GM12864 (cell line): ENCODE measurements around the gene PDK4.

ENCODE experiments used
- DNase-seq: peaks from one replicate; pipeline ENCODE4 v3.0.0-alpha.2; 2011; ENCODE audit warnings: low read depth
- H3K4me3 ChIP-seq: 2 replicates; pipeline ENCODE4 v1.5.1; 2011; ENCODE audit warnings: mild to moderate bottlenecking, low read depth, low read length, control low read depth
- CTCF ChIP-seq: IDR thresholded peaks from 2 replicates; pipeline ENCODE4 v1.5.1; 2011; ENCODE audit warnings: low read depth, mild to moderate bottlenecking, moderate library complexity, low read length, control low read depth, inconsistent platforms; ENCODE audit errors: missing control alignments

Gene PDK4

GRCh38 chr7:95550546-95550945, 45.8 kb downstream of the PDK4 start:
- H3K4me3 ChIP-seq = no peak overlapping the region
- DNase-seq = no peak
- no peak for TF ChIP-seq CTCF

- DNase-seq = no peak
- H3K4me3 ChIP-seq = no peak overlapping the region
- TF ChIP-seq CTCF = no peak
Measured at GRCh38 chr7:95549818-95550529, 46.3 kb downstream of the PDK4 start.

- H3K4me3 ChIP-seq = no peak overlapping the region
- no peak for TF ChIP-seq CTCF
- DNase-seq = no peak
Measured at GRCh38 chr7:95547361-95548348, 48.7 kb downstream of the PDK4 start.

- no peak for TF ChIP-seq CTCF
- no peak for DNase-seq
- no peak overlapping the region for H3K4me3 ChIP-seq
Measured at GRCh38 chr7:95546647-95547046, 49.7 kb downstream of the PDK4 start.

- DNase-seq = no peak
- no peak overlapping the region for H3K4me3 ChIP-seq
- no peak for TF ChIP-seq CTCF
Measured at GRCh38 chr7:95545673-95546072, 50.6 kb downstream of the PDK4 start.

GRCh38 chr7:95545007-95545615, 51.2 kb downstream of the PDK4 start:
- H3K4me3 ChIP-seq = no peak overlapping the region
- TF ChIP-seq CTCF = peak; percentile 14
- no peak for DNase-seq
